Vagina (tissue), 2 donors: ENCODE measurements around the gene COL17A1. TPM values are rescaled to one million over a fixed set of nuclear protein-coding genes. Genes with fewer than 3 reads are reported as not detected.

Source experiments
- DNase-seq, 2 donors: peaks; one replicate each; pipeline ENCODE4 v3.0.0-alpha.2; 2017; ENCODE audit errors: extremely low spot score in 2 of 2
- H3K27ac ChIP-seq: fragments of 200-600 bp; sonication (generic); one replicate; pipeline ENCODE4 v1.5.1; 2019
- H3K27me3 ChIP-seq: fragments of 200-600 bp; sonication (generic); one replicate; pipeline ENCODE4 v1.5.1; 2019
- H3K36me3 ChIP-seq, 2 donors: fragments of 200-600 bp; sonication (generic); one replicate each; pipeline ENCODE4 v1.5.1; 2017 to 2019
- H3K4me1 ChIP-seq: fragments of 200-600 bp; sonication (generic); one replicate; pipeline ENCODE4 v1.5.1; 2019
- H3K4me3 ChIP-seq, 2 donors: fragments of 200-600 bp; sonication (generic); 1 replicate in 1 of 2; 2 replicates in 1 of 2; pipeline ENCODE4 v1.5.1; 2016 to 2019
- H3K9me3 ChIP-seq: fragments of 200-600 bp; sonication (generic); one replicate; pipeline ENCODE4 v1.5.1; 2019
- CTCF ChIP-seq, 3 experiments: fragments of 450-650 bp in 2 of 3; fragments of 200-600 bp in 1 of 3; sonication (generic) in 1 of 3; IDR thresholded peaks; one replicate each; pipeline ENCODE4 v1.5.1; 2017 to 2019; ENCODE audit warnings: antibody characterized with exemption in 3 of 3, mild to moderate bottlenecking in 2 of 3, moderate library complexity in 2 of 3
- POLR2A ChIP-seq, 2 donors: fragments of 450-650 bp; IDR thresholded peaks; one replicate each; pipeline ENCODE4 v1.6.1; 2017; ENCODE audit warnings: antibody characterized with exemption in 2 of 2, mild to moderate bottlenecking in 2 of 2, moderate library complexity in 2 of 2
- POLR2AphosphoS5 ChIP-seq, 2 donors: sonication (generic); formaldehyde crosslinking; IDR thresholded peaks; one replicate each; pipeline ENCODE4 v1.9.0; 2017; ENCODE audit warnings: antibody characterized with exemption in 2 of 2, mild to moderate bottlenecking in 2 of 2, low read depth in 1 of 2; ENCODE audit not compliant: insufficient read depth in 1 of 2
- intact Hi-C: fragments of 100-400 bp; cut with DNase I; formaldehyde crosslinking; loops from one replicate; pipeline ENCODE4 v1.15.1; 2023
- total RNA-seq: library from RNA; depleted of rRNA; stranded (reverse); fragments of >200 nt; gene quantifications from one replicate; pipeline ENCODE4 v1.2.3, GENCODE V29; 2016

Gene COL17A1
- total RNA-seq, 1 donor from 2014 or later = 149 TPM

GRCh38 chr10:104088239-104088638, 2.6 kb upstream of the COL17A1 start:
- no peak for TF ChIP-seq POLR2AphosphoS5 (IDR thresholded peaks at IDR 0.05; ENCODE audit: insufficient read depth in 1 of 2, low read depth in 1 of 2)
- TF ChIP-seq POLR2A (IDR thresholded peaks at IDR 0.05) = no peak
- no peak for TF ChIP-seq CTCF (IDR thresholded peaks at IDR 0.05)
- intact Hi-C loops = no loop called here
- no peak for DNase-seq
- H3K27ac ChIP-seq = no peak overlapping the region
- no peaks in the 10 kb centered on the region for H3K27me3 ChIP-seq
- no peaks in the 10 kb centered on the region for H3K4me1 ChIP-seq
- no peaks in the 10 kb centered on the region for H3K36me3 ChIP-seq
- H3K9me3 ChIP-seq = no peaks in the 10 kb centered on the region
- H3K4me3 ChIP-seq = no peak overlapping the region

DNA sequence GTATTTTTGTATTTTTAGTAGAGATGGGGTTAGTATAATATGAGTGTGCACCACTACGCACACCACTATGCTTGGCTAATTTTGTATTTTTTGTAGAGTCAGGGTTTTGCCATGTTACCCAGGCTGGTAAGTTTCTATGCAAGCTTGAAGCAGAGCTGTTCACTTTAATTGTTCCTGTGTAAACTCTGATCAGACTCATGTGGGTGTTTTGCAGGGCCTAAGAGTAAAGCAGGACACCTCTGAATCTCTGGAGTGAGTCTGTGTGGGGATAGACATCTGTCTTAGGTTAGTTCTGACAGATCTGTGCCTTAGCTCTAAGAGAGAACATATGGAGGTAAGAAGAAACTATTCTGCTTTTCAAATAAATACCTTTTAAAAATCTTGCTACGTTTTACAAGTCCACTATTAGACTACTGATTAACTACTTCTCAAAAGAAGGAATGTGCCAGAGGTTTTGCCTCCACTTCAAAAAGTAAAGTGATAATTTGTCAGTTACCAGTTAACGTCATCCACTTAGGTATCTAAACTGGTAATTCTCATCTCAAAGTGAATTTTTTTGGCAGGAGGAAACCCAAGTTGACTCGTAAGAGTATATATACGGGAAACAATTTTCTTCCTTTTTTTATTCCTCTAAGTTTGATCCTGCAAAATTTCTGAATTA, 1.1 kb downstream of the COL17A1 start:
- Histone ChIP-seq H3K4me3 (peak overlapping the region in 1 of 2 donors; percentile 32), H3K27me3 (no peaks in the 10 kb centered on the region), H3K4me1 (no peaks in the 10 kb centered on the region), H3K9me3 (no peaks in the 10 kb centered on the region), H3K36me3 (no peaks in the 10 kb centered on the region), H3K27ac (peak overlapping the region; percentile 40)
- intact Hi-C loops = no loop called here
- TF ChIP-seq CTCF (IDR thresholded peaks at IDR 0.05) = no peak
- TF ChIP-seq POLR2A (IDR thresholded peaks at IDR 0.05) = no peak
- TF ChIP-seq POLR2AphosphoS5 (IDR thresholded peaks at IDR 0.05; ENCODE audit: insufficient read depth in 1 of 2, low read depth in 1 of 2) = no peak
- no peak for DNase-seq

- DNase-seq = no peak
- intact Hi-C loops = no loop called here
- Histone ChIP-seq H3K4me1 (no peaks in the 10 kb centered on the region), H3K27ac (no peak overlapping the region), H3K27me3 (no peaks in the 10 kb centered on the region), H3K4me3 (peak overlapping the region in 1 of 2 donors; percentile 32), H3K36me3 (no peaks in the 10 kb centered on the region), H3K9me3 (no peaks in the 10 kb centered on the region)
- TF ChIP-seq POLR2AphosphoS5 (IDR thresholded peaks at IDR 0.05; ENCODE audit: insufficient read depth in 1 of 2, low read depth in 1 of 2) = no peak
- TF ChIP-seq CTCF (IDR thresholded peaks at IDR 0.05) = no peak
- no peak for TF ChIP-seq POLR2A (IDR thresholded peaks at IDR 0.05)
Observed at GRCh38 chr10:104081998-104082397, 3.7 kb downstream of the COL17A1 start.

- intact Hi-C loops = no loop called here
- Histone ChIP-seq H3K4me1 (no peaks in the 10 kb centered on the region), H3K27ac (no peak overlapping the region), H3K27me3 (no peaks in the 10 kb centered on the region), H3K36me3 (no peaks in the 10 kb centered on the region), H3K4me3 (peak overlapping the region in 1 of 2 donors; percentile 32), H3K9me3 (no peaks in the 10 kb centered on the region)
- no peak for TF ChIP-seq POLR2AphosphoS5 (IDR thresholded peaks at IDR 0.05; ENCODE audit: insufficient read depth in 1 of 2, low read depth in 1 of 2)
- no peak for TF ChIP-seq POLR2A (IDR thresholded peaks at IDR 0.05)
- peak; percentile 24 to 30 (median 29) for TF ChIP-seq CTCF (IDR thresholded peaks at IDR 0.05)
- DNase-seq = no peak
Observed at GRCh38 chr10:104080762-104081161, 4.9 kb downstream of the COL17A1 start.

DNA sequence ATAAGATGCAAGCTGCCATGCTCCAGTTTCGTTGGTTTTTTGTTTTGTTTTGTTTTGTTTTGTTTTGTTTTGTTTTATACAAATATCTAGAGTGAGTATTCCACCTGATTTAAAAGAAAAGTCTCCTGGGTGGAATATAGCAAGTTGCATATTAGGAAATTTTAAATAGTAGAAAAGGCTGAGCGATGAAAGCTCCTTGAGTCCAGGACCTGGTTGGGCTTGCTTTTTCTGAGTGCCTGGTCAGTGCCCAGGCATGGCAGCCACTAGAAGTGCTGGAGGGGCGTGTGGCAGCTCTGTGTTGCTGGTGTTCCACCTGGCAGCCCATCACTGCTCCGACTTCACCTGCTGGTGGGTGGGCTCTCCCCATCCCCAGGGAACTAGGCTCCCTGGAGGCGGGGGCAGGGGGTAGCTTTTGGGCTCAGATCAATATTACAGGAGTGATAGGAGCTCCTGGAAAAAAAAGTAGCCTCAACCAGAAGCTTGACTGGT, 8.0 kb downstream of the COL17A1 start:
- Histone ChIP-seq H3K4me1 (no peaks in the 10 kb centered on the region), H3K36me3 (no peaks in the 10 kb centered on the region), H3K27ac (no peak overlapping the region), H3K9me3 (no peaks in the 10 kb centered on the region), H3K4me3 (no peak overlapping the region), H3K27me3 (no peaks in the 10 kb centered on the region)
- intact Hi-C loops = no loop called here
- DNase-seq = peak in 1 of 2 donors; percentile 70
- no peak for TF ChIP-seq POLR2AphosphoS5 (IDR thresholded peaks at IDR 0.05; ENCODE audit: insufficient read depth in 1 of 2, low read depth in 1 of 2)
- TF ChIP-seq CTCF (IDR thresholded peaks at IDR 0.05) = no peak
- no peak for TF ChIP-seq POLR2A (IDR thresholded peaks at IDR 0.05)
